Upper lobe of right lung (tissue), 1 donor: ENCODE measurements around the gene CDC7. TPM values are rescaled to one million over a fixed set of nuclear protein-coding genes. Genes with fewer than 3 reads are reported as not detected.
A peak's percentile ranks its signal among the peaks of the same experiment; 100 is the strongest.

Experiments used
- ATAC-seq: fragments of 200-7000 bp; cut with Tn5 transposase; one replicate; pipeline ENCODE4 v1.9.1; 2020; ENCODE audit warnings: mild to moderate bottlenecking, moderate library complexity
- DNase-seq: peaks from one replicate; pipeline ENCODE4 v3.0.0-alpha.2; 2020
- H3K27ac ChIP-seq: fragments of 200-600 bp; one replicate; pipeline ENCODE4 v1.8.0; 2022
- H3K27me3 ChIP-seq: fragments of 200-600 bp; one replicate; pipeline ENCODE4 v1.8.0; 2022; ENCODE audit warnings: mild to moderate bottlenecking
- H3K36me3 ChIP-seq: fragments of 200-600 bp; one replicate; pipeline ENCODE4 v1.8.0; 2022
- H3K4me1 ChIP-seq: fragments of 200-600 bp; one replicate; pipeline ENCODE4 v1.8.0; 2022
- H3K4me3 ChIP-seq: fragments of 200-600 bp; one replicate; pipeline ENCODE4 v1.8.0; 2022; ENCODE audit warnings: mild to moderate bottlenecking
- H3K9me3 ChIP-seq: fragments of 200-600 bp; one replicate; pipeline ENCODE4 v1.8.0; 2022
- intact Hi-C: fragments of 100-400 bp; cut with DNase I; formaldehyde crosslinking; loops from one replicate; pipeline ENCODE4 v1.11.0; 2022
- total RNA-seq: library from RNA; stranded (reverse); fragmentation: NEBNext Ultra II Directional; extraction: Animal tissue kit (Norgen Biotek cat#: 25700); gene quantifications from one replicate; pipeline ENCODE4 v1.2.1, GENCODE V29; 2021
- TF ChIP-seq, protein P1 (sequence below): fragments of 200-600 bp; IDR thresholded peaks from one replicate; pipeline ENCODE4 v1.8.0; 2022; ENCODE audit warnings: antibody characterized with exemption
- donor health status: DM: no; HTN: yes; CAD: no; lungs with severe emphysema.

CDC7 gene
- total RNA-seq, 1 donor from 2014 or later, result 4.3 TPM

DNA sequence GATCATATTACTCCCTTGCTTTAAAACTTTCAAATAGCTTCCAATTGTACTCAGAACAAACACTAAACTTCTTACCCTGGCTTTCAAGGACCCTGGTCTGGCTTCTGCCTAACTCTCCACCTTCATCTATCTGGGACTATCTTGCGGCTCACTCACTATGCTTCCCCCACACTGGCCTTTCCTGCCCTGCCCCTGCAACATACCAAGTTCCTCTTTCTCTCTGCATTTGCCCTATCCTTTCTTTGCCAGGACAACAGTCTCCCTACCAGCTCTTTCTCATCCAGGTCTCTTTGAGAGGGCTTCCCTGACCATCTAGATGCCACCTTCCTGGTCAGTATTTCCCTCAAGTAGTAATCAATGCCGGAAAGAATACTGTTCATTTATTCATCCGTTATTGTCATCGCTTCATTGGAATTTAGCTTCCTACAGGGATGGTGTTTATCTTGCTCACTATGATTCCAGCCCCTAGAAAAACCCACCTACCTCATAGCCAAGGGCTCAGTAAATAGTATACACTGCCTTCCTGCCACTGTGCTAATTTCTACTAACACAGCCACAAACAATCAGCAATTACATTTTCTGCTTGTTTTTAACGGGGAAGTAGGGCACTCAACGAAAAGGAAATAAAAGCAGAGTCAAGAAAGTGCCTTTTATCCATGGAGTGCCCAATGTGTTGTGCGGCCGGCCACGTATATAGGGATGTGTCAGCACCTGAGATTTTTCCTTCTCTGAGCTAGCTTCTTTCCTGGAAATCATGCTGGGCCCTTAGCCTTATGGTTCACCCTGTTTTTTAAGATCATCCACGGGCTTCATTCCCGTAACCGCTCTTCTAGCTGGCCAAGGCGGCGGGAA, 521 bp upstream of the CDC7 start:
- ATAC-seq, result peak; percentile 11
- Histone ChIP-seq H3K9me3 (no peaks in the 10 kb centered on the region), H3K4me3 (peak overlapping the region; percentile 74), H3K4me1 (peaks cover 8% of the 10 kb centered on the region), H3K27ac (peak overlapping the region; percentile 80), H3K27me3 (no peaks in the 10 kb centered on the region), H3K36me3 (no peaks in the 10 kb centered on the region)
- intact Hi-C loops, result no loop called here
- DNase-seq, result no peak
- TF ChIP-seq, protein P1, sequence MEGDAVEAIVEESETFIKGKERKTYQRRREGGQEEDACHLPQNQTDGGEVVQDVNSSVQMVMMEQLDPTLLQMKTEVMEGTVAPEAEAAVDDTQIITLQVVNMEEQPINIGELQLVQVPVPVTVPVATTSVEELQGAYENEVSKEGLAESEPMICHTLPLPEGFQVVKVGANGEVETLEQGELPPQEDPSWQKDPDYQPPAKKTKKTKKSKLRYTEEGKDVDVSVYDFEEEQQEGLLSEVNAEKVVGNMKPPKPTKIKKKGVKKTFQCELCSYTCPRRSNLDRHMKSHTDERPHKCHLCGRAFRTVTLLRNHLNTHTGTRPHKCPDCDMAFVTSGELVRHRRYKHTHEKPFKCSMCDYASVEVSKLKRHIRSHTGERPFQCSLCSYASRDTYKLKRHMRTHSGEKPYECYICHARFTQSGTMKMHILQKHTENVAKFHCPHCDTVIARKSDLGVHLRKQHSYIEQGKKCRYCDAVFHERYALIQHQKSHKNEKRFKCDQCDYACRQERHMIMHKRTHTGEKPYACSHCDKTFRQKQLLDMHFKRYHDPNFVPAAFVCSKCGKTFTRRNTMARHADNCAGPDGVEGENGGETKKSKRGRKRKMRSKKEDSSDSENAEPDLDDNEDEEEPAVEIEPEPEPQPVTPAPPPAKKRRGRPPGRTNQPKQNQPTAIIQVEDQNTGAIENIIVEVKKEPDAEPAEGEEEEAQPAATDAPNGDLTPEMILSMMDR, result no peak

DNA sequence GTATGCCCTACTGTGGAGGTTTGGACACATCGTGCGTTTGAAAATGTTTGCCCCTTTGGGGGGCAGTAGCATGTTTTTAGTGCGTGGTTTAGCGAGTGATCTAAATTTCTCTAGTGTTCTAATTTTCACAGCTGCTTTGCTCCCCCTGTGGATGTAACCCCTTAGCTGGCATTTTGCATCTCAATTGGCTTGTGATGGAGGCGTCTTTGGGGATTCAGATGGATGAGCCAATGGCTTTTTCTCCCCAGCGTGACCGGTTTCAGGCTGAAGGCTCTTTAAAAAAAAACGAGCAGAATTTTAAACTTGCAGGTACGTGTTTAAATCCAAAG, 836 bp downstream of the CDC7 start:
- Histone ChIP-seq H3K4me1 (peaks cover 8% of the 10 kb centered on the region), H3K36me3 (no peaks in the 10 kb centered on the region), H3K27ac (peak overlapping the region; percentile 80), H3K27me3 (no peaks in the 10 kb centered on the region), H3K4me3 (peak overlapping the region; percentile 74), H3K9me3 (no peaks in the 10 kb centered on the region)
- ATAC-seq, result no peak
- DNase-seq, result no peak
- TF ChIP-seq, protein P1, result no peak
- intact Hi-C loops, result no loop called here

DNA sequence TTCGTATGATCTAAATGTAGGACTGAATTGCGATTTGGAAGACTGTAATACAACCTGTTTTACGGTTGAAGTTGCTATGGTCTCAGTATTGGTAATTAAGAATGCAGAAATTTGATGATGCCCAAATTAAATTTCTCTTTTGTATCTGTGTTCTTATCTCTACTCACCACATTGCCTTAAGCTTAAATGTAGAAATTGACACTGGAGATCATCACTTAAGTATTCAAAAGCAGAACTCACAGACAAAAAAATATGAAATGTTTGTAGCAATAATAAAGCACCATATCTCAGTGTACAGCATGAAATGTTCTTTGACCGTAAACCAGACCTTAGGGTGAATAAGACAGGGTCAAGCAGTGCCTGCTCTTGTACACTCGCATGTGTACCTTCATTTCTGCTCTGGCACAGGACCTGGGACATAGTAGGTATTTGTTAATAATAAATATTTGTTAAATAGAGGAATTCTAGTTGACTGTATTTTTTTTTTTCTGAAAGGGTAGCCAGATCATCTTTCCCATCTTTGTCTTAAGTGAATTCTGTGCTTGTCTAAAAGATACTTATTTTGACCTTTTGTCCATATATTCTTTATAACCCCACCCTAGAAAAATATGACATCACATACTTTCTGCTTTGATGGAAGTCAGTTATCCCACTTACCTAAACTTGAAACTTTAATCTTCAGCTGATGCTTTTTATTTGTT, 1.5 kb downstream of the CDC7 start:
- DNase-seq (no peak), ATAC-seq (no peak)
- Histone ChIP-seq H3K9me3 (no peaks in the 10 kb centered on the region), H3K4me1 (peaks cover 8% of the 10 kb centered on the region), H3K4me3 (peak overlapping the region; percentile 74), H3K36me3 (no peaks in the 10 kb centered on the region), H3K27me3 (no peaks in the 10 kb centered on the region), H3K27ac (no peak overlapping the region)
- TF ChIP-seq, protein P1, result no peak
- intact Hi-C loops, result no loop called here

DNA sequence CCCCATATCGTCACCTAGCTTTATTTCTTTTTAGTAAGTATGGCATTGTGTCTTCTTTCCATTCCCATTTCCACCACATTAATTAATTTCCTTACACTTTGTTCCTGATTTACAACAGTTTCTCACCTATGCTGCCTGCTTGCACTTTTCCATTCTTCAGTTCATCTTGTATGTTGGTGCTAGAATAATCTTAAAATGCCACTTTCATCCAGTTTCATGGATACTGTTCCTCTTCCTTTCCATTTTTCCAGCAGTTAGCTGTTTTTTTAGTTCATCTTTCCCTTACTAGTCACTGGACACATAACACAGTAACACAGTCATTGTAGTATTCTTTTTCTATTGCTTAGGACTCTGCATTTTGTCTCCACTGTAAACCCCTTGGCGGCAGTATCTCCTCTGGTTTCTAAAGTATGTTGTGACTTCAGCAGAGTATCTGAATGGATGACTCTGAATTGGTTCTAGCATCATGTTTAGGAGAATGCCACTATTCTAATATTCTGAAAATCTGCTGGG, 2.1 kb downstream of the CDC7 start:
- Histone ChIP-seq H3K36me3 (no peaks in the 10 kb centered on the region), H3K4me3 (no peak overlapping the region), H3K27me3 (no peaks in the 10 kb centered on the region), H3K27ac (no peak overlapping the region), H3K4me1 (peaks cover 8% of the 10 kb centered on the region), H3K9me3 (no peaks in the 10 kb centered on the region)
- DNase-seq (no peak), ATAC-seq (no peak)
- intact Hi-C loops, result no loop called here
- TF ChIP-seq, protein P1, result no peak

DNA sequence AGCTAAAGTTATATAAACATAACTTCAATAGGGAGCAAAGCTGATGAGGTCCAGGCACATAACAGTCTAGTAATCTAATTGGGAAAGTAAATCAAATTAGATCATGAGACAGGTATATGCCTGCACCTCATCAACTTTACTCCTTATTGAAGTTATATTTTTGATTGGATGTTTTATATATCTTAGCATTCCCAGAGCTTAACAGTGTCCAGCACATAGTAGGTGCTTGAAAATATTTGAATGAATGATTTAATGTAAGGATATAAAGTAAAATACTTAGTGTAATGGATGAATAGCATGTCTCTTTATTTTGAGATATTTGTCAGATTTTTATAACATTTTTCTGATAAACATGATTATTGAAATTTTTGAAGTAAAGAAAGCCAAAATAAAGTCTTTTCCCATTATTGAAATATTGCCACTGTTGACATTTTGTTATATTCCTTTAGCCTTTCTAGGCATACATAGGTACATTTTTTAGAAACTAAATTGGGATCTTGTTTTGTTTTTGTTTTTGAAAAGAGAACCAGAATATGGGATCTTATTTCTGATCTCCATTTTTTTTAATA, 2.8 kb downstream of the CDC7 start:
- H3K36me3 ChIP-seq, result no peaks in the 10 kb centered on the region
- no peak for ATAC-seq
- TF ChIP-seq, protein P1, result no peak
- H3K27me3 ChIP-seq, result no peaks in the 10 kb centered on the region
- no peak overlapping the region for H3K4me3 ChIP-seq
- intact Hi-C loops, result no loop called here
- no peak overlapping the region for H3K27ac ChIP-seq
- peaks cover 8% of the 10 kb centered on the region for H3K4me1 ChIP-seq
- DNase-seq, result no peak
- no peaks in the 10 kb centered on the region for H3K9me3 ChIP-seq
